CD14-positive monocyte (primary cell): ENCODE data around the gene RABAC1. TPM values are rescaled to one million over a fixed set of nuclear protein-coding genes. Genes with fewer than 3 reads are reported as not detected.

Experiments
- DNase-seq, 3 donors: peaks; one replicate each; pipeline ENCODE4 v3.0.0-alpha.2; 2011 to 2022
- H2AFZ ChIP-seq: 2 replicates; pipeline ENCODE4 v1.6.0; 2012; ENCODE audit warnings: mild to moderate bottlenecking, low read depth, low read length, inconsistent platforms; ENCODE audit not compliant: insufficient read depth, poor library complexity, severe bottlenecking
- H3K27ac ChIP-seq, 2 donors: 1 replicate in 1 of 2; 2 replicates in 1 of 2; pipeline ENCODE4 v1.5.1; 2012 to 2013; ENCODE audit warnings: low read length in 2 of 2, control low read depth in 1 of 2, inconsistent platforms in 1 of 2, low read depth in 1 of 2, mild to moderate bottlenecking in 1 of 2
- H3K27me3 ChIP-seq, 2 donors: one replicate each; pipeline versions ENCODE4 v1.6.0 to v1.6.1; 2011 to 2013; ENCODE audit warnings: low read length in 2 of 2; ENCODE audit not compliant: control insufficient read depth in 2 of 2, insufficient read depth in 2 of 2
- H3K36me3 ChIP-seq, 2 donors: replicated peaks in 1 of 2; 1 replicate in 1 of 2; 2 replicates in 1 of 2; pipeline versions ENCODE4 v1.5.1 to v1.6.1; 2012 to 2013; ENCODE audit warnings: low read length in 2 of 2, control low read depth in 1 of 2, inconsistent platforms in 1 of 2, mild to moderate bottlenecking in 1 of 2; ENCODE audit not compliant: insufficient read depth in 2 of 2, control insufficient read depth in 1 of 2
- H3K4me1 ChIP-seq, 2 donors: 1 replicate in 1 of 2; 2 replicates in 1 of 2; pipeline versions ENCODE4 v1.5.1 to v1.6.1; 2012 to 2013; ENCODE audit warnings: low read length in 2 of 2, control low read depth in 1 of 2, inconsistent platforms in 1 of 2, mild to moderate bottlenecking in 1 of 2, moderate library complexity in 1 of 2; ENCODE audit not compliant: insufficient read depth in 2 of 2, control insufficient read depth in 1 of 2
- H3K4me2 ChIP-seq: replicated peaks from 2 replicates; pipeline ENCODE3; 2012; ENCODE audit warnings: low read length, moderate library complexity, mild to moderate bottlenecking; ENCODE audit not compliant: poor library complexity, severe bottlenecking; ENCODE audit errors: extremely low read depth
- H3K4me3 ChIP-seq, 3 experiments: fragments of 200-600 bp in 1 of 3; sonication (generic) in 1 of 3; replicated peaks in 1 of 3; 1 replicate in 2 of 3; 2 replicates in 1 of 3; pipeline ENCODE4 v1.5.1; 2011 to 2013; ENCODE audit warnings: low read length in 3 of 3, mild to moderate bottlenecking in 3 of 3, control low read depth in 2 of 3, low read depth in 2 of 3, inconsistent platforms in 1 of 3, moderate library complexity in 1 of 3
- H3K79me2 ChIP-seq: 2 replicates; pipeline ENCODE4 v1.6.0; 2012; ENCODE audit warnings: mild to moderate bottlenecking, control low read depth, inconsistent platforms, low read length, moderate library complexity; ENCODE audit not compliant: insufficient read depth
- H3K9ac ChIP-seq: 2 replicates; pipeline ENCODE4 v1.6.0; 2017; ENCODE audit warnings: low read length, mild to moderate bottlenecking; ENCODE audit not compliant: insufficient read depth, poor library complexity, severe bottlenecking
- H3K9me3 ChIP-seq, 2 donors: replicated peaks in 1 of 2; 1 replicate in 1 of 2; 2 replicates in 1 of 2; pipeline versions ENCODE4 v1.5.1 to v1.6.1; 2012 to 2013; ENCODE audit warnings: low read length in 2 of 2, control low read depth in 1 of 2; ENCODE audit not compliant: control insufficient read depth in 1 of 2, insufficient read depth in 1 of 2
- H4K20me1 ChIP-seq: 2 replicates; pipeline ENCODE4 v1.6.0; 2012; ENCODE audit warnings: mild to moderate bottlenecking, low read length, control low read depth, moderate library complexity; ENCODE audit not compliant: insufficient read depth
- H3K27ac Mint-ChIP-seq, 7 donors: one replicate each; pipeline ENCODE4 v1.8.0; 2020; ENCODE audit warnings: mild to moderate bottlenecking in 7 of 7, mixed read lengths in 7 of 7, moderate library complexity in 6 of 7, inconsistent platforms in 2 of 7
- H3K27me3 Mint-ChIP-seq, 3 donors: one replicate each; pipeline ENCODE4 v1.8.0; 2021 to 2022; ENCODE audit warnings: low read depth in 3 of 3, mild to moderate bottlenecking in 3 of 3, mixed read lengths in 3 of 3, moderate library complexity in 3 of 3, inconsistent platforms in 1 of 3
- H3K36me3 Mint-ChIP-seq, 2 donors: one replicate each; pipeline ENCODE4 v1.8.0; 2020; ENCODE audit warnings: mixed read lengths in 2 of 2, inconsistent platforms in 1 of 2, mild to moderate bottlenecking in 1 of 2
- H3K4me1 Mint-ChIP-seq: one replicate; pipeline ENCODE4 v1.8.0; 2020; ENCODE audit warnings: mild to moderate bottlenecking, mixed read lengths
- H3K4me3 Mint-ChIP-seq, 2 donors: one replicate each; pipeline ENCODE4 v1.8.0; 2020; ENCODE audit warnings: mild to moderate bottlenecking in 2 of 2, mixed read lengths in 2 of 2, moderate library complexity in 1 of 2
- H3K9me3 Mint-ChIP-seq, 7 donors: one replicate each; pipeline ENCODE4 v1.8.0; 2020 to 2022; ENCODE audit warnings: mixed read lengths in 7 of 7, mild to moderate bottlenecking in 6 of 7, moderate library complexity in 6 of 7, inconsistent platforms in 2 of 7
- WGBS: methylation state at CpG from one replicate; pipeline ENCODE4 v1.1.5; 2013; ENCODE audit warnings: missing lambda C conversion rate; ENCODE audit not compliant: insufficient coverage; 5-methylcytosine and 5-hydroxymethylcytosine counted together
- intact Hi-C, 2 donors: fragments of 100-400 bp; cut with micrococcal nuclease; formaldehyde crosslinking; loops; one replicate each; pipeline versions ENCODE4 v1.15.0 to v1.15.1; 2023
- polyA plus RNA-seq, 3 donors: library from polyadenylated mRNA; depleted of rRNA in 1 of 3; unstranded in 2 of 3; stranded (reverse) in 1 of 3; fragments of 300-500 nt in 2 of 3; fragments of >200 nt in 1 of 3; fragmentation: Illumina TruSeq in 2 of 3; gene quantifications; 1 replicate in 2 of 3; 2 replicates in 1 of 3; pipeline ENCODE4 v1.2.3, GENCODE V29; 2012 to 2021
- TF ChIP-seq, protein P1 (sequence below): fragments of 200-600 bp; IDR thresholded peaks from one replicate; pipeline ENCODE4 v1.8.0; 2022; ENCODE audit warnings: antibody characterized with exemption, mild to moderate bottlenecking

The RABAC1 gene
- polyA plus RNA-seq, 3 donors, result 126 to 234 (median 202) TPM

DNA sequence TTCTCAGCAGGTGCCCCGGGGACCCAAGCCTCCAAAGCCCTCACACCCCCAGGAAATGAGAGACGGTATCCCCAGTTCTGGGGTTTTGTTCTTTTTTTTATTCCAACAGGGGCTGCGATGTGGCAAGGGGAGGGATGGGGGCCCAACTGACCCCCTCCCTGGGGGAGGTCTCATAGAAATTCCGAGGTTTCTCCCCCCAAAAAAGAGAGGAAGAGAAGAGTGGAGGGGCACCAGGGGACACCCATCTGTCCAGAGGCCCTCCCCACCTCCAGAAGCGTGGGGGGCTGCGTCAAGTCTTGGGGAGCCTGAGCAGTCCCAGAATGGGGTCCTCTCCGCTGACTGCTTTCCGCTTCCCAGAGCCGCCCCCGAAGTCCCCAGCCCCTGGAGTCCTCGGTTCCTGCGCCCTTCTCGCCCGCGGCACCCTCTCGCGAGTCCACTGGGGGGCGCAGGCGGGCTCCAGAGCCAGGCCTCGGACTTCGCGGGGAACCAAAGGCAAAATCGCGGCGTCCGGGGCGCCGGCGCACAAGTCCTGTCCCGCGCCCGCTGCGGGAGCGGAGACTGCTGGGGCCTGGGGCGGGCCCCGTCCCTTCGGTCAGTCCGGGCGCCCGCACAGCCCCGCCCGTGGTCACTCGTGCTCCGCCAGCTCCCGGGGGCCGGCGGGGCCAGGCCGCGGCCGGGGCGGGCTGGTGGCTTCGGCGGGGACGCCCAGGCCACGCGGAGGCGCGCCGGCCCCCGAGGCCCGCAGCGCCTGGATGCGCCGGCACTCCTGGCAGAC, 39.3 kb upstream of the RABAC1 start:
- no peak overlapping the region for H3K27ac Mint-ChIP-seq
- H3K36me3 Mint-ChIP-seq, result peaks cover 0 to 9% of the 10 kb centered on the region in 2 donors
- Histone ChIP-seq H2AFZ (no peak overlapping the region), H3K4me3 (no peak overlapping the region), H3K27ac (no peak overlapping the region), H3K27me3 (peaks cover 31 to 66% of the 10 kb centered on the region in 2 donors), H4K20me1 (no peaks in the 10 kb centered on the region), H3K9ac (no peak overlapping the region), H3K79me2 (no peaks in the 10 kb centered on the region), H3K36me3 (no peaks in the 10 kb centered on the region), H3K4me2 (peak overlapping the region; percentile 21), H3K9me3 (peaks cover 0 to 12% of the 10 kb centered on the region in 2 donors), H3K4me1 (peaks cover 8 to 19% of the 10 kb centered on the region in 2 donors)
- DNase-seq, result peak in 2 of 3 donors; percentile 1 to 21
- TF ChIP-seq, protein P1, sequence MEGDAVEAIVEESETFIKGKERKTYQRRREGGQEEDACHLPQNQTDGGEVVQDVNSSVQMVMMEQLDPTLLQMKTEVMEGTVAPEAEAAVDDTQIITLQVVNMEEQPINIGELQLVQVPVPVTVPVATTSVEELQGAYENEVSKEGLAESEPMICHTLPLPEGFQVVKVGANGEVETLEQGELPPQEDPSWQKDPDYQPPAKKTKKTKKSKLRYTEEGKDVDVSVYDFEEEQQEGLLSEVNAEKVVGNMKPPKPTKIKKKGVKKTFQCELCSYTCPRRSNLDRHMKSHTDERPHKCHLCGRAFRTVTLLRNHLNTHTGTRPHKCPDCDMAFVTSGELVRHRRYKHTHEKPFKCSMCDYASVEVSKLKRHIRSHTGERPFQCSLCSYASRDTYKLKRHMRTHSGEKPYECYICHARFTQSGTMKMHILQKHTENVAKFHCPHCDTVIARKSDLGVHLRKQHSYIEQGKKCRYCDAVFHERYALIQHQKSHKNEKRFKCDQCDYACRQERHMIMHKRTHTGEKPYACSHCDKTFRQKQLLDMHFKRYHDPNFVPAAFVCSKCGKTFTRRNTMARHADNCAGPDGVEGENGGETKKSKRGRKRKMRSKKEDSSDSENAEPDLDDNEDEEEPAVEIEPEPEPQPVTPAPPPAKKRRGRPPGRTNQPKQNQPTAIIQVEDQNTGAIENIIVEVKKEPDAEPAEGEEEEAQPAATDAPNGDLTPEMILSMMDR, result peak; percentile 59
- peaks cover 0 to 11% (median 3%) of the 10 kb centered on the region in 7 donors for H3K9me3 Mint-ChIP-seq
- H3K27me3 Mint-ChIP-seq, result peaks cover 65 to 76% (median 69%) of the 10 kb centered on the region in 3 donors
- peaks cover 12% of the 10 kb centered on the region for H3K4me1 Mint-ChIP-seq
- WGBS, result 7% methylated on average over 46 of the region's 64 CpGs
- H3K4me3 Mint-ChIP-seq, result peak overlapping the region in 1 of 2 donors; percentile 81
- intact Hi-C loops, result no loop called here

DNA sequence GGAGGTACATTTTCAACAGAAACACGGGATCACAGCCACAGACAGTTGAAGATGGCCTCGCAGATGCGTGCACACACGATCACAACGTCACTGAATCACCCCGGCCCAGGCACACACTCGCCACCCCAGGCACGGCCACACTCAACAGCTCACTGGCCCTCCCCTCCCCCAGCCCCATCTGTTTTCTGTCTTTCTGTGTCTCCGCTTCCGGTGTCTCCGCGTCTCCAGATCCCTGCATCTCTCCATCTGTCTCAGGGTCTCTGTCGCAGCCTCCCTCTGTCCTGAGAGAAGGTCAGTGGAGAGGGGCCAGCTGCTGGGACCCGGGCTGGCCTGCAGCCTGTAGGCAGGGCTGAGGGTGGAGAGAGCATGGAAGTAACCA, 38.7 kb upstream of the RABAC1 start:
- no peaks in the 10 kb centered on the region for H3K79me2 ChIP-seq
- H3K27ac ChIP-seq, result no peak overlapping the region
- Mint-ChIP-seq H3K4me1 (peaks cover 15% of the 10 kb centered on the region), H3K4me3 (peak overlapping the region in 1 of 2 donors; percentile 81), H3K27ac (peak overlapping the region in 1 of 7 donors; percentile 32), H3K9me3 (peaks cover 0 to 14% (median 3%) of the 10 kb centered on the region in 7 donors), H3K27me3 (peaks cover 69 to 78% (median 72%) of the 10 kb centered on the region in 3 donors), H3K36me3 (peaks cover 0 to 9% of the 10 kb centered on the region in 2 donors)
- no peak overlapping the region for H2AFZ ChIP-seq
- H3K4me1 ChIP-seq, result peaks cover 9 to 22% of the 10 kb centered on the region in 2 donors
- intact Hi-C loops, result no loop called here
- TF ChIP-seq, protein P1, result no peak
- no peak overlapping the region for H3K9ac ChIP-seq
- no peak overlapping the region for H3K4me3 ChIP-seq
- H3K9me3 ChIP-seq, result peaks cover 0 to 12% of the 10 kb centered on the region in 2 donors
- peak in 1 of 3 donors; percentile 20 for DNase-seq
- H3K27me3 ChIP-seq, result peaks cover 33 to 70% of the 10 kb centered on the region in 2 donors
- no peaks in the 10 kb centered on the region for H3K36me3 ChIP-seq
- no peak overlapping the region for H3K4me2 ChIP-seq
- H4K20me1 ChIP-seq, result no peaks in the 10 kb centered on the region
- 1% methylated on average over 8 of the region's 14 CpGs for WGBS
